GF-D8 (cell line): ENCODE results near the gene MMP20.

Experiments
- DNase-seq: peaks from one replicate; lab custom pipeline; 2025; lab: John Stamatoyannopoulos, UW

The MMP20 gene

DNA sequence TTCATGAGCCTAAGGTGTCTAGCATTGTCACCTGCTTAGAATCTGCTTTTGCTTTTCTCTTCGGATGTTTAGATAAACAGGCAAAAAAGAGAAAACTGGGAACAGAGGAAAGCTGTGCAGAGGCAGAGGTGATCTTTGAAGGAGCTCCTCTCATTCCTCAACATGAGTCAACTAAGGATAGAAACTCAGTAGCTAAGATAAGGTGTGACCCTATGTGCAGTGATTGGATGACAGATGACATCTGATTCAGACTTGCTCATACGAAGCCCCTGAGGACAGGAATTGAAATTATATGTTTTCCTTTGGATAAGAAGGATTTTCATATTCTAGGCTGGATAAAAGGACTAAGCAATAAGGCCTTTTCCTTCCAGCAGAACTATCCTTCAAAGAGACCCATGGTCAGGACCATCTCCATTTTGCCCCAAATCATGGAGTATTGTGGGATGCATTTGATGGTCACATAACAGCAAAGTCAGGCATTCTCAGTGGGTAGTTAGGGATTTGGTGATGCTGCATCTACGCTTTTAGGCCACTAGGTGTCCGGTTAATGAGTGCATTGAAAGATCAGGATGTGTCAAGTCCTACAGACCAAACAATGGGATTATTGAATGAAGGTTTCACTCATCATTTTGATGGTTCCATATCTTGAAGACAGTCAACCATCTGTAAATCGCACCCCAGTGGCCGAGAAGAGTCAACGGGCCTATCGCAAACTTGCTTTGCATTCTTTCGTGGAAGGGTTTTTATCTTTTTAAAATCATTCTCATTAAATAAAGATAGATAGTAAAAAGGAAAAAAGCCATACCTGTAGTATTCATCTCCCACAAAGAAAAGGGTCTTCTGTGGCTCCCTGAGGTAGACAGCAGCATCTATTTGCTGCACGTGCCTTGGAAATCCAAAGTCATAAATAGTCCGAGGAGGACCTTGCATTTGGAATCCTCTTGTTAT is 32.2 kb downstream of the MMP20 start:
- DNase-seq = no peak

DNA sequence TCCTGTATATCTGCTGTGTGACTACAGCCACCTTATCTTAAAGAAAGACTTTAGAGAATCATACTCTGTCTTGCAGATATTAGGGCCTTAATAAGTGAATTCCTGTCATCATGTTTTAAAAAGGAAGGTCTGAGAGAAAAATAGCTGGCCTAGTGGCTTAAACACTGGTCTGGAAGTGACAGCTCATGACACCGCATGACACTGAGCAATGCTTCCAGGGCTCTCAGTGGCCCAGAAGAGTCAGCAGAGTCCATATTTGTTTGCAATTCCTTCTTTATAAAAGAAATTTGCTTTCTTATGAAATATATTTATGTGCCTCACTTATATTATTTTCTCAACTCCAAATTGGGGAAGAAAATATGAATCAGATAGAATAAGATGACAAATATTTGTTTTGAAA is 33.0 kb downstream of the MMP20 start:
- DNase-seq = no peak

DNA sequence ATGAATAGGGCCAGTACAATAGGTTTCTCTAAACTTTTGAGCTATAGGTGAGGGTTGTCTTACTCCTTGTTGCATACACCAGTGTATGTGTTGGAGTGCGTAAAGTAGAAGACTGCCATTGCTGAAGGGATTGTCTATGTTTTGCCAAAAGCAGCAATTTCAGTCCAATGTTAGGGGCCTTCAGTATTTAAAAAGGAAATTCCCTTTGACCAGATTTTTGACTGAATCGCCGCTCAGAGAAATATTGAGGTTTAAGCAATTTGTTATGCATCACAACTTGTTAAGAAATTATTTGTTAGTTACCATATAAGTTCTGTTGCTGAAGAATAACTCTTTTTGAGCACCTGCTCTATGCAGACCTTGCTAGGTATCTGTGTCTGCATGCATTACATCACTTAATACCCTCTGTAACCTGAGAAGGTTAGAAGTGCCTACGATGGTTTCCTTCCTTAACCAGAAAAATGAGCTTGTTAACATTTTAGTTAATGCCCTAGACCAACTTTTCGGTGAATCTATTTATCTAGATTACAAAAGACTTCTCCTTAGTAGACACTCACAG is 33.9 kb downstream of the MMP20 start:
- DNase-seq = no peak

DNA sequence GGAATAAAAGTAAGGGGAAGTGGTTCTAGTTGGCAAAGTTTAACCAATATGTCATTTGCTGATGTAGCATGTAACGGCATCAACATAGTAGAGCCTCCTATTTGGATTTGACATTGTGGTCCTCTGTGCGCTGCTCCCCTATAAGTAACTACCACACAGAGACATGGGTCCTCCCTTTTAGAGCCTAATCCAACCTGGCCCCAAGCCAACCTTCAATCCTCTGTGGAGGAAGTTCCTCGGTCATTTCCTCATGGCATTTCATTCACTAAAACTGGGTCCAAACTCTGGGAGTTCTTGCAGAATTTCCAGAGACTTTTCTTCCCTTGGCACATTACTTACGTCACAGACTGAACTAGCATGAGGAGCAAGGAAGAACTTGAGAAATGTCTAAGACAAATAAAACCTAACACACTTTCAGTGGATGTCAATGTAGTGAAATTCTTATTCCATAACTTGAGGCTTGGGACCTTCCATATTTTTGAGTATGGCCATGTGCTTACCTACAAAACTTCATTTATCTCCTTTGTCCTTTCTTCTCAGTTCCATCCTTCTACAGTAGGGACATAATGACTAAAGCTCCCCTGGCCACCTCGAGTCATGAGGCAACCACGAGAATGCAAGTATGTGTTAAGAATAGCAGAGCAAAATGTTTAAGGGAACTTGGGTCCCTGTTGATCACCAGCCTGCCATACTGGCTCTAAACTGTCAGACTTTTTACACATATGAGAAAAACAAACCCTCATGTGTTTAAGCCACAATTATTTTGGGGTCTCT is 34.7 kb downstream of the MMP20 start:
- no peak for DNase-seq

DNA sequence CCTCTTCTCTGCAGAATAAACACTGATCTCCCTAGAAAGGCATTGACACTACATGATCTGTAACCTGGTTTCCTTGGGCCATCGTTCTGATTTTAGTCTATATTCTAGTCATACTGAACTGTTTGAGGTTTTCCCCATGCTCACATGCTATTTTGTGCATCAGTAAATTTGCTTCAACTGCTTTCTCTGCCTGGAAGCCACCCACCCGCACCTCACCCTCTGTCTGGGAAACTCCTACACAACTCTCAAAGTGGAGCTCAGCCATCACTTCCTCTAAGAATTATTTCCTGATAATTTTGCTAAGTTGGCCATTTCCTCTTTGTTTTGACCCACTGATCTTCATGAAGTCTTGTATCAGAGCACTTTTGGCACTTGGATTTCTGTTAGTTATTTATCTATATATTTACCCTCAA is 36.1 kb downstream of the MMP20 start:
- peak; percentile 36 for DNase-seq

DNA sequence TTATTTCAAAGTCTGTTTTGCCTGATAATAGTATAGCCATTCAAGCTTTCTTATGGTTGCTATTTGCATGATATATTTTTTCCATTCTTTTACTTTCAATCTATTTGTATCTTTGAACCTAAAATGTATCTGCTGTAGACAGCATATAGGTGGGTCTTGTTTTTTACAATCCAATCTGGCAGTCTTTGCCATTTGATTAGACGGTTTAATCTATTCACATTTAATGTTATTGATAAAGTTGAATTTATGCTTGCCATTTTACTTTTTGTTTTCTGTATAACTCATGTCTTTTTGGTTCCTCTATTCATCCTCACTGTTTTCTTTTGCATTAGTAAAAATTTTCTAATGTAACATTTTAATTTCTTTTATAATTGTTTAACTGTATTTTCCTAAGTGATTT is 37.4 kb downstream of the MMP20 start:
- no peak for DNase-seq

DNA sequence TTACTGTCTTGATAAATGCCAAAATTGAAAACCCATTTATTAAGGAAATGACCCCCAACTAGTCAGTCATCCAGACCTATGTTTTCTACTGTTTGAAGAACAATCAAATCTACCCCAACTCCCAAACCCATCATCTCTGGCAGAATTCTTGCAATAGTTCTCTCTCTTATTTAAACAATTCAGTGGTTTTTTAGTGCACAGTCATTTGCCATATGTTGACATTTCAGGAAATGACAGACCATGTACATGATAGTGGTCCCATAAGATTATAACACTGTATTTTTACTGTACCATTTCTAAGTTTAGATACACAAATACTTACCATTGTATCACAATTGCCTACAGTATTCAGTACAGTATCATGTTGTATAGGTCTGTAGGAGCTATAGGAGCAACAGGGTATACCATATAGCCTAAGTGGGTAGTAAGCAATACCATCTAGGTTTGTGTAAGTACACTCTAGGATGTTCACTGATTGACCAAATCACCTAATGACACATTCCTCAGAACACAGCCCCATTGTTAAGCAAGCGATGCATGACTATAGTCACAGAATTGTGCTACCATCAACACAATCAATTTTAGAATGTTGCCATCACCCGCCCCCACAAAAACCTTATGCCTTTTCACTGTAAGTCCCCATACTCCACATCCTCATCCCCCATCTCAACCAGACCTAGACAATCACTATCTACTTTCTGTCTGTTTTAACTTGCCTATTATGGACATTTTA is 41.8 kb downstream of the MMP20 start:
- no peak for DNase-seq

DNA sequence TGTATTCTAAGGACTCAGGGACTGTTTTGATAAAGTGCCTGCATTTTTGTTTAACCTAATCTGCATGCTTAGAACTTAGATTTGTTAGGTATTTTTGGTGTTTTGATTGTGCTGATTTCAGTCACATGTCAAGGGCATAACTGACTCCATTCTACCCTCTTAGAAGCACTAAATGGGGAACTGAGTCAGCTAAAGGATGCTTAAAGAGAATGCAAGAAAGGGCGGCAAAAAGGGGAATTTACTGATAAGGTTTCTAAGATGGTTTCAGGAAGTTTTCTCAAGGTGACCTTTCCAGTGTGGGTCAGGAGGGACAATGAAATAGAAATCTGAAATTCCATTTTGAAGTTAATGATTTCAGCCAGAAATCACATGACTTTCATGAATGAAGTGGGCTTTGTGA is 43.0 kb downstream of the MMP20 start:
- DNase-seq = no peak

DNA sequence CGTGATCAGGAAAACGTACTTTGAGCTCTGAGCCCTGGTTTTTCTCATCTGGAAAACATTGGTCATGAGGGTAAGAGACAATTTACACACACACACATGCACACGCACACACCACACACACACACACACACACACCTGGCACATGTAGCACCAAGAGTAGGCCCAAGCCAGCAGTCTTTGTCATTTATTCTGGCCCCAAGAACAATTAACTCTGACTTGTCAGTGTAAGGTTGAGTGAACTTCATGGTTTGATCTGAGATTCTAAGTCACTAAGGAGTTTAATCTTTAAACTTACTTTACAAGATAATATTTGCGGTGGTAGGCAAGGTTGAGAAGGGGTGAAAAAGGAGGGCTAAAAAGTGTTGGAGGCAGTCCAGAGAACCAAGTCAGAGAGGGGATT is 44.1 kb downstream of the MMP20 start:
- DNase-seq = no peak

DNA sequence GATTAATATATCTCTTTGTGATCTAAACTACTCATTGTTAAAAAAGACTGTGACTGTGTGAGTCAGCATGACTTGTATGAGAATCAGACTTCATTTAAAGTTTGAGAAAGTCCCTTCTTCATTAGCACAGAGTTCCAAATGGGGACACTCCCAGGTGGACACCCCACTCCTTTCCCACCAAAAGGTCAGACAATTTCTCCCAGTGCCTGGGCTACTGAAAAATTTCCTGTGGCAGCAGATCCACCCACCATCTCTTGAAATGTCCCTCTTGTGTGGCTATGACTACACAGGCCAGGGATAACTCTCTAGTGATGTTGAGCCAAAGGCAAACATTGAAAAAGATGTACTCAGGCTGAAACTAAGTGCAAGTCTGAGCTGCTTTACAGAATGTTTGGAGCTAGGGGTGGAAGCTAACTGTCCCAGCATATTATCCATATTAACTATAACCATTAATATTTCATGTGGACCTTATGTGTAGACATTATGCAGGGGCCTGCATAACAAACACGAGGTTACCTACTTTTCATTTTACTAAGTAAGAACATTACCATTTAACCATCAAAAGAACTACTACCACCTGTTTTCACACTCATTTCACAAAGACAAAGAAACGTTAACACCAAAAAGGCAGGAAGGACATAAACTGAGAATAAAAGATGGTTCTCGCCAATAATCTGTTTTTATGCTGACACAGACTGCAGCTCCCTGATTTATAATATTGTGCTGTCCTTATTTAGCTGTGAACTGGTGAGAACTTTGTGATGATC is 44.8 kb downstream of the MMP20 start:
- no peak for DNase-seq

DNA sequence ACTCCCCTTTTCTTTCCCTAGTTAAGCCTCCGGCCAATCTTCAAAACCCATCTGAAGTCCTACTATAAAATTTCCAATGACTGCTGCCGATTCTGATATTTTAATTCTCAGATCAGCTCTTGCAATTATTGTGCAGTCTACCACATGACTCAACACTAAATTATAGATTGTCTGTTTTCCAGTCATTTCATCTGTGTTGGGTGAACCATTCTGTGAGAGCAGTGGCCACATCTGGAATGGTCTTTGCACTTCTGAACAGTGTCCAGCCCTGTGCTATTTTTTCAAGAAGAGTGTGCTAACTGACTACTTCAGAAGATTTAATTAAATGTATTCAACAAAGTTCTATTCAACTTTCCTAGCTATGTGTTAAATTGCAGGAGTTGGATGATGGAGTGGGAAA is 47.4 kb downstream of the MMP20 start:
- no peak for DNase-seq

DNA sequence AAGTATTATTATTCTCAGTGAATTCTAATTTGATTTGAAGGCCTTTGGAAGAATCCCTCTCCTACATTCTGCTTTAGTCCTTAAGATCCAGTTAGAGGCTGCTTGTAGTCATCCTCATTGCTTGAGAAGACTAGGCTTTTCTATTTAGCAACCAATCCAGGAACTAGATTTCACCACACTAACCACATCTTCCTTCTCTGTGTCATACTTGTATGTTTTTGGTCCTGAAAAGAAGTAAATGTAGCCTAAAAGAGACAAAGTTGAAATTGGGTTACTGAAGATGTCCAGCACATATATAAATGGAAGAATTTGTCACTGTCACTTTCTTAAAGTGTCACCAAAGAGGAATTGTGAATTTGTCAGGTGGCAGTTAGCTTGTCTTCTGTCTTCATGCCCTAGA is 48.0 kb downstream of the MMP20 start:
- DNase-seq = peak; percentile 96

DNA sequence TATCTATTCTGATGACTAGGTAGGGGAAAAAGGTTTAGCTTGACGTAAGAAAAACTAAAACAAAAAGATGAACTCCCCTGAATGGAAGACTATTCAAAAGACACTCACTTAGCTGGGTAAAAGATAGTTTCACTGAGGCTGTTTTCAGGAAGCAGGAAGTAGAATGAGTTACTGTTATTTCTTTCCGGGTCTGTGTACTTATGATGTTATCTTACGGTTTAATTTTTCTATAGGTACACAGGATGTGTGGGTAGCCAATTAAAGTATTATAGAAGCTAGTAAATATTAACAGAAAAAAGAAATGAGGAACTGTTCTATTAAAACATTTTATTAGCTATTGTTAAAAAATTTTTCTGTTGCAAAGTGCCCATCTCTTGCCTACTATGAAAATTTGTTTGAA is 48.8 kb downstream of the MMP20 start:
- DNase-seq = no peak

DNA sequence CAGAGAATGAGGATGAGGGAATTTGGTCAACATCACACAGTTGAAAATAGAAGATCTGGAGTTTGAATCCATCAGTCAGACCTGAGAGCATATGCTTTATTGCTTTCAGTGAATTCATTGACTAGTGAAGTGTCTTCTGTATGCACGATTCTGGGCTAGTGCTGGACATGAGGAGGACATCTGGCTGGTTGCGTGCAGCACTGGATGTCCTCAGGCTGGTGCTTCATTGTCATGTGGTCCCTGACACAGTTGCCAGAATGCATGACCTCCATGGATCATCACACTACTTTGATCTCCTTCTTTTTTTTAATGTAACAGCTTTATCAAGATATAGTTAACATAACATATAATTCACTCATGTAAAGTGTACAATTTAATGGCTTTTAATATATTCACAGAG is 50.1 kb downstream of the MMP20 start:
- DNase-seq = no peak

DNA sequence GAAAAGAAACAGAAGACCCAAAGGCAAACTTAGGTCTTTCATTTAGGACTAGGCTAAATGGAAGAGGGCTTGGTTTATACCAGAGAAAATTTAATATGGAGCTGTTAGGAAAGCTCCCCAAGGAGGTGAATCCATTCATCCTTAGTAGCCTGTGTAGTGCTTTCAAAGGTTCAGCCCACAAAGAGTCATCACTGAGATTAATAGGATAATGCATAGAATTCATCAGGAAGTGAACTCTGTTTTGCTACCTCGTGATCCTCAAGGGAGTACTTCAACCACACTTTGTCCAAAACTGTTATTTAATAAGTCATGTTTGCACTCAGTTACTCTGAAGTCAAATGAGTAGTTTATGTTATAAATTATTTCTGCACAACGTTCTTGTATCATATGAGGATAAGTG is 51.3 kb downstream of the MMP20 start:
- no peak for DNase-seq

DNA sequence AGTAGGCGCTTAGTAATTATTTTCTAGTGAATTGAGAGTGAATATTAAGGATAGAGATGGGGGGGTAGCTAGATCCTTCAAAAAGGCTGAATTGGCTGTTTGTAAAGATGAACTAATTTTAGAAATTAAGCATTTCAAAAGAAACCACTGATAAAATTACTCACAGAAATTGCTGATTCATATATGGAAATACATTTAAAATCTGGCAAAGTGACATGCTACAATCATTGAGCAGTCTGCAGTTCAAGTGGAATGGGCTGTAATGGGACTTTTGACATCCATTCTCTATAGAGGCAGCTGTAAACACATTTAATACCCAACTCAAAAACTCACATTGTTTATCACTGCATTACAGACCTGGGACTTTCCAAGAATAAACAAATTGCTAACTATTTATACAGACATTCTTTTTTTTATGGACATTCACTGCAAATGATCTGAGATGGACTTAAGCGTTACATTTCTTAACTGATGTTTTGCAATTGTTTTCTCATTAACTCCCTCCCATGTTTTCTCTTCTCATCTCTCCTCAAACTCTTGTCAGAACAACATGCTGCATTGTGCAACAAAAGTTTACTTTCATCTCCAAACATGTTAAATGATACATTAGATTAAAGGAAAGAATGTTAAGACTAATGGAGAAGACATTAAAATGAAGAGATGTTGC is 52.4 kb downstream of the MMP20 start:
- no peak for DNase-seq

DNA sequence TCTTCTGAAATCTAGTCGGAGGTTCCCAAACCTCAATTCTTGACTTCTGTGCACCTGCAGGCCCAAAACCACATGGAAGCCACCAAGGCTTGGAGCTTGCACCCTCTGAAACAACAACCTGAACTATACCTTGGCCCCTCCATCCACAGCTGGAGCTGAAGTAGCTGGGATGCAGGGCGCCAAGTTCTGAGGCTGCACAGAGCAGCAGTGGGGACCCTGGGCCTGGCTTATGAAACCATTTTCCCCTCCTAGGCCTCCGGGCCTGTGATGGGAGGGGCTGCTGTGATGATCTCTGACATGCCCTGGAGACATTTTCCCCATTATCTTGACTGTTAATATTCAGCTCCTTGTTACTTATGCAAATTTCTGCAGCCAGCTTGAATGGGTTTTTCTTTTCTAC is 56.3 kb downstream of the MMP20 start:
- DNase-seq = no peak

DNA sequence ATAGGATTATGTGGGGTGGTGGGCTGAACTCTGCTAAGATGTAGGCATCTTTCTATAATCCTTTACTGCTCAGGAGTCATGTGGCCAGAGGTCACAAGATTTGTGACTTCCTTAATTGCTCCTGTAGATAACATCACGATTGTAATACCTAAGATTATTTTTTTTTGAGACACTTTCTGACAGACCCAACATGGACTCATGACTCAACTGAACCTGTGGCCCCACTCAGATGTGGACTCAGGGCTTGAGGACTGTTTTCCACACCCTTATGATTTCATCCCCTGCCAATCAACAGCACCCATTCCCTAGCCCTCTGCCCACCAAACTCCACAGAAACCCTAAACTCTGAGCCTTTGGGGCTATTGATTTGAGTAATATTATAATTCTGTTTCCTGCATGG is 59.0 kb downstream of the MMP20 start:
- DNase-seq = no peak

DNA sequence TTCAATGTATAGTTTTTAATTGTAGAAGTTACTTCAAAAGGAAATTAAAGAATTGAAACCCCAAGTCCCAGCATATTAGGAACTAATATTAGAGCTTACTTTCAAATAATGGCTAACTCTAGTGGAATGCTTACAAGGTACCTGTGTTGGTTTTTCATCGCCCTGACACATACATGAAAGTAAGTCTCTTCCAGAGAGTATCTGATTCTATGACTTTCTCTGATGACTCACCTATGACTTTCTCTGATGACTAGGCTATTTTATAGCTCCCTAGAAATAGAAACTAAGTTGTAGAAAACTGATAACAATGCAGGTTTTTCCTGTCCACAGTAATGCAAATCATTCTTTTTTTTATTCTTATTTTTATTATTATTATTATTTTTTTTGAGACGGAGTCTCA is 61.0 kb downstream of the MMP20 start:
- DNase-seq = no peak

DNA sequence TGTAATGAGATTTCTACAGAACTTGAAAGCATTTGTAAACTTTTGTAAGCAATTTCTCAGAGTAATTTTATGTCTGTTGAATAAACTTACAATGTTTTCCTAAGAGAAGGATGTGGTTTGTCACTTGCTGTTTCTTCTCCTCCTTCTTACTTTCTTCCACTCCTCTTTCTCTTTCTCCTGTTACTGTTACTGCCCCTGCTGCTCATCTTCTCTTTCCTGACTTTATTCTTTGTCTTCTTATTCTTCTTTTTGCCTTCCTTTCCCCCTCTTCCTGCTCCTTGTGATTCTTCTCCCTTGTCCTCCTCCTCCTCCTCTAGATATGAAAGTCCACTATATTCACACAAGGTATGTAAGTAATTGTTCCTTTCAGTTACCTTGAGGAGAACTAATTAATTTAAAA is 63.5 kb downstream of the MMP20 start:
- no peak for DNase-seq

DNA sequence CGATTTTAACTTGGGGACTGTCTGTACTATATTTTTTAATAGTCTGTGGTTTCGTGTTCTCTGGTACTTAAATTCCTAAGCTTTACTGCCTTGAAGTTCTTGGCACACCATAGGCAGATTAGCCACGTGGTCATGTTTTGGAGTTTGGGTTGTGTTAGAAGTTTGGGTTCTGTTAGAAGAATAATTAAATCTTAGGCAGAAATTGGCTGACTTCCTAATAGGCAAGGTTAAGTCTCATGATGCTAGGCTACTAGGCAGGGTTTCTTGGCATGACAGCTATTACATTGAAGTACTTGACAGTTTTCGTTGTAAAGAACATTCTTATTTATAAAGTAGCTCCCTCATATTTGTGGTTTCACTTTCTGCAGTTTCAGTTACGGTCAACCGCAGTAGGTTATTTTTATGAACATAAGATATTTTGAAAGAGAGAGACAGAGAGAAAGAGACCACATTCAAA is 64.5 kb downstream of the MMP20 start:
- no peak for DNase-seq
